HepG2 (cell line): ENCODE measurements around the gene RASA2. TPM values are rescaled to one million over a fixed set of nuclear protein-coding genes. Genes with fewer than 3 reads are reported as not detected.

Experiments
- ARID5B ChIP-seq: IDR thresholded peaks from 2 replicates; pipeline ENCODE4 v1.4.0; 2020; ENCODE audit warnings: mild to moderate bottlenecking, missing genetic modification reagents
- CBFB ChIP-seq: sonication (generic); formaldehyde crosslinking; IDR thresholded peaks from 2 replicates; pipeline ENCODE4 v1.4.0; 2020; ENCODE audit warnings: missing genetic modification reagents
- HMGXB4 ChIP-seq, 2 experiments: sonication (generic) in 1 of 2; formaldehyde crosslinking in 1 of 2; IDR thresholded peaks; 2 replicates each; pipeline versions ENCODE4 v1.4.0 to v1.6.1; 2018 to 2020; ENCODE audit warnings: missing genetic modification reagents in 2 of 2, borderline replicate concordance in 1 of 2, low read depth in 1 of 2, mild to moderate bottlenecking in 1 of 2, missing biosample characterization in 1 of 2
- PCBP2 ChIP-seq: fragments of 200-400 bp; formaldehyde crosslinking; optimal IDR thresholded peaks from 2 replicates; pipeline ENCODE3; 2018; ENCODE audit warnings: low read length, low read depth; ENCODE audit not compliant: poor library complexity, severe bottlenecking
- RBAK ChIP-seq: sonication (generic); formaldehyde crosslinking; IDR thresholded peaks from 2 replicates; pipeline ENCODE4 v1.5.1; 2020; ENCODE audit warnings: mild to moderate bottlenecking, missing genetic modification reagents
- TEAD3 ChIP-seq: optimal IDR thresholded peaks from 2 replicates; pipeline ENCODE3; 2016; ENCODE audit warnings: borderline replicate concordance
- TSC22D2 ChIP-seq: sonication (generic); formaldehyde crosslinking; IDR thresholded peaks from 2 replicates; pipeline ENCODE4 v1.5.1; 2020; ENCODE audit warnings: missing genetic modification reagents, mild to moderate bottlenecking, borderline replicate concordance
- ZC3H13 ChIP-seq: sonication (generic); formaldehyde crosslinking; IDR thresholded peaks from 2 replicates; pipeline ENCODE4 v1.8.1; 2023; ENCODE audit warnings: mild to moderate bottlenecking, missing genetic modification reagents, moderate library complexity
- ZMYM4 ChIP-seq: sonication (generic); formaldehyde crosslinking; IDR thresholded peaks from 2 replicates; pipeline ENCODE4 v1.8.1; 2023; ENCODE audit warnings: mild to moderate bottlenecking, missing genetic modification reagents
- ZNF160 ChIP-seq: sonication (generic); formaldehyde crosslinking; IDR thresholded peaks from 2 replicates; pipeline ENCODE4 v1.8.0; 2022; ENCODE audit warnings: mild to moderate bottlenecking, inconsistent platforms, missing genetic modification reagents
- ZNF367 ChIP-seq: sonication (generic); formaldehyde crosslinking; IDR thresholded peaks from 2 replicates; pipeline ENCODE4 v1.4.0; 2020; ENCODE audit warnings: missing genetic modification reagents, borderline replicate concordance
- ZNF496 ChIP-seq: sonication (generic); formaldehyde crosslinking; IDR thresholded peaks from 2 replicates; pipeline ENCODE4 v1.8.1; 2023; ENCODE audit warnings: mild to moderate bottlenecking, moderate library complexity, missing genetic modification reagents; ENCODE audit not compliant: insufficient replicate concordance
- ZNF562 ChIP-seq: sonication (generic); formaldehyde crosslinking; IDR thresholded peaks from 2 replicates; pipeline ENCODE4 v1.8.0; 2022; ENCODE audit warnings: missing genetic modification reagents, borderline replicate concordance
- ZNF597 ChIP-seq: sonication (generic); formaldehyde crosslinking; IDR thresholded peaks from 2 replicates; pipeline ENCODE4 v1.5.0; 2020; ENCODE audit warnings: missing genetic modification reagents
- ZNF629 ChIP-seq: sonication (generic); formaldehyde crosslinking; conservative IDR thresholded peaks from 2 replicates; pipeline ENCODE4 v1.5.0; 2020; ENCODE audit warnings: missing genetic modification reagents
- ZNF710 ChIP-seq: sonication (generic); formaldehyde crosslinking; IDR thresholded peaks from 2 replicates; pipeline ENCODE4 v1.5.0; 2020; ENCODE audit warnings: mild to moderate bottlenecking, missing genetic modification reagents, borderline replicate concordance
- ZNF770 ChIP-seq: sonication (generic); formaldehyde crosslinking; IDR thresholded peaks from 2 replicates; pipeline ENCODE4 v1.5.0; 2020; ENCODE audit warnings: mild to moderate bottlenecking, missing genetic modification reagents
- ZNF83 ChIP-seq: sonication (generic); formaldehyde crosslinking; IDR thresholded peaks from 2 replicates; pipeline ENCODE4 v1.4.0; 2020; ENCODE audit warnings: missing genetic modification reagents, mild to moderate bottlenecking, borderline replicate concordance
- polyA plus RNA-seq, 8 experiments: library from polyadenylated mRNA; depleted of rRNA in 3 of 8; stranded (reverse) in 7 of 8; unstranded in 1 of 8; fragments of >200 nt; fragmentation: Illumina TruSeq in 4 of 8; extraction: Trizol in 4 of 8; gene quantifications; 2 replicates each; pipeline versions ENCODE4 v1.2.1 to v1.2.3, GENCODE V29; 2011 to 2016; ENCODE audit warnings: low read depth in 4 of 8, missing spikeins in 1 of 8, mixed read lengths in 1 of 8; ENCODE audit not compliant: insufficient read depth in 1 of 8
- total RNA-seq, 5 experiments: library from RNA; depleted of rRNA; stranded (reverse); fragments of >200 nt; fragmentation: Illumina TruSeq; extraction: Trizol; gene quantifications; 2 replicates each; pipeline ENCODE4 v1.2.3, GENCODE V29; 2016; ENCODE audit warnings: low read depth in 1 of 5

The RASA2 gene
- total and polyA plus RNA-seq, 2 of the 13 experiments (the other 11 are each of a cell fraction or from before 2014, with no cell fraction given) = 5.4 to 8.5 TPM

- TF ChIP-seq PCBP2 (no peak), ZNF367 (CRISPR knock-in tag) (no peak), RBAK (CRISPR knock-in tag) (no peak), ZNF160 (CRISPR knock-in tag) (no peak), ZNF770 (CRISPR knock-in tag) (peak; percentile 95), ZNF710 (CRISPR knock-in tag) (no peak), ZMYM4 (CRISPR knock-in tag) (no peak), ZNF562 (CRISPR knock-in tag) (no peak), ARID5B (peak; percentile 73; the same call in 1 of the 2 replicates), HMGXB4 (CRISPR knock-in tag; IDR thresholded peaks at IDR 0.05; ENCODE audit: borderline replicate concordance in 1 of 2, low read depth in 1 of 2) (no peak), ZNF629 (CRISPR knock-in tag) (no peak), ZNF496 (CRISPR knock-in tag) (no peak), ZC3H13 (no peak), ZNF83 (CRISPR knock-in tag) (no peak), TSC22D2 (CRISPR knock-in tag) (no peak), TEAD3 (CRISPR knock-in tag) (peak; percentile 90), CBFB (no peak), ZNF597 (no peak)
Measured at GRCh38 chr3:141482245-141482922, 4.4 kb upstream of the RASA2 start (continued).
